HepG2 (cell line): ENCODE results near the gene SERINC4. TPM values are rescaled to one million over a fixed set of nuclear protein-coding genes. Genes with fewer than 3 reads are reported as not detected.
A peak's percentile ranks its signal among the peaks of the same experiment; 100 is the strongest.

Source experiments
- AGO1 ChIP-seq: fragments of 200-400 bp; formaldehyde crosslinking; IDR thresholded peaks from 2 replicates; pipeline ENCODE4 v1.6.1; 2017; ENCODE audit warnings: mild to moderate bottlenecking, low read depth, low read length, moderate library complexity; ENCODE audit not compliant: poor library complexity, severe bottlenecking
- NR2F6 ChIP-seq, 2 experiments: IDR thresholded peaks; 2 replicates each; pipeline ENCODE4 v1.6.1; 2016; ENCODE audit warnings: antibody characterized with exemption in 1 of 2, mild to moderate bottlenecking in 1 of 2
- POLR2G ChIP-seq: fragments of 200-400 bp; formaldehyde crosslinking; IDR thresholded peaks from 2 replicates; pipeline ENCODE4 v1.6.1; 2018; ENCODE audit warnings: mild to moderate bottlenecking, low read depth, low read length, moderate library complexity
- PPARG ChIP-seq: conservative IDR thresholded peaks from 2 replicates; pipeline ENCODE4 v1.6.1; 2016; ENCODE audit warnings: missing biosample characterization, missing genetic modification reagents
- RAD21 ChIP-seq: fragments of 450-650 bp; formaldehyde crosslinking; IDR thresholded peaks from 2 replicates; pipeline ENCODE4 v1.5.0; 2020; ENCODE audit warnings: mild to moderate bottlenecking
- SMARCC2 ChIP-seq: fragments of 450-650 bp; IDR thresholded peaks from 2 replicates; pipeline ENCODE4 v1.6.1; 2017; ENCODE audit warnings: antibody characterized with exemption, mild to moderate bottlenecking
- TAF15 ChIP-seq: fragments of 200-400 bp; formaldehyde crosslinking; IDR thresholded peaks from one replicate; pipeline ENCODE4 v1.6.1; 2018; ENCODE audit warnings: mild to moderate bottlenecking, low read depth, low read length; ENCODE audit not compliant: poor library complexity, severe bottlenecking
- ZMYM2 ChIP-seq: sonication (generic); formaldehyde crosslinking; IDR thresholded peaks from 2 replicates; pipeline ENCODE4 v1.8.0; 2022; ENCODE audit warnings: mild to moderate bottlenecking, missing genetic modification reagents
- ZNF296 ChIP-seq: sonication (generic); formaldehyde crosslinking; conservative IDR thresholded peaks from 2 replicates; pipeline ENCODE4 v1.5.0; 2020; ENCODE audit warnings: mild to moderate bottlenecking, missing genetic modification reagents
- ZNF460 ChIP-seq: sonication (generic); formaldehyde crosslinking; IDR thresholded peaks from 2 replicates; pipeline ENCODE4 v1.5.1; 2020; ENCODE audit warnings: missing genetic modification reagents, mild to moderate bottlenecking, borderline replicate concordance
- ZNF569 ChIP-seq: sonication (generic); formaldehyde crosslinking; IDR thresholded peaks from 2 replicates; pipeline ENCODE4 v1.5.0; 2020; ENCODE audit warnings: mild to moderate bottlenecking, missing genetic modification reagents, moderate library complexity, borderline replicate concordance
- ZSCAN29 ChIP-seq: sonication (generic); formaldehyde crosslinking; conservative IDR thresholded peaks from 2 replicates; pipeline ENCODE4 v1.4.0; 2020; ENCODE audit warnings: mild to moderate bottlenecking, missing genetic modification reagents
- polyA plus RNA-seq, 8 experiments: library from polyadenylated mRNA; depleted of rRNA in 3 of 8; stranded (reverse) in 7 of 8; unstranded in 1 of 8; fragments of >200 nt; fragmentation: Illumina TruSeq in 4 of 8; extraction: Trizol in 4 of 8; gene quantifications; 2 replicates each; pipeline versions ENCODE4 v1.2.1 to v1.2.3, GENCODE V29; 2011 to 2016; ENCODE audit warnings: low read depth in 4 of 8, missing spikeins in 1 of 8, mixed read lengths in 1 of 8; ENCODE audit not compliant: insufficient read depth in 1 of 8
- total RNA-seq, 5 experiments: library from RNA; depleted of rRNA; stranded (reverse); fragments of >200 nt; fragmentation: Illumina TruSeq; extraction: Trizol; gene quantifications; 2 replicates each; pipeline ENCODE4 v1.2.3, GENCODE V29; 2016; ENCODE audit warnings: low read depth in 1 of 5
- TF ChIP-seq, protein P1 (sequence below): sonication (generic); formaldehyde crosslinking; IDR thresholded peaks from 2 replicates; pipeline ENCODE4 v1.4.0; 2020; ENCODE audit warnings: missing genetic modification reagents, borderline replicate concordance
- TF ChIP-seq, protein P2 (sequence below): sonication (generic); formaldehyde crosslinking; IDR thresholded peaks from 2 replicates; pipeline ENCODE4 v1.5.0; 2020; ENCODE audit warnings: mild to moderate bottlenecking, missing genetic modification reagents
- TF ChIP-seq, protein P3 (sequence below): fragments of 450-650 bp; IDR thresholded peaks from 2 replicates; pipeline ENCODE4 v1.6.1; 2016
- TF ChIP-seq, protein P4 (sequence below): sonication (generic); formaldehyde crosslinking; IDR thresholded peaks from 2 replicates; pipeline ENCODE4 v1.8.1; 2023; ENCODE audit warnings: mild to moderate bottlenecking, missing genetic modification reagents
- TF ChIP-seq, protein P5 (sequence below): sonication (generic); formaldehyde crosslinking; IDR thresholded peaks from 2 replicates; pipeline ENCODE4 v1.4.0; 2020; ENCODE audit warnings: missing genetic modification reagents

SERINC4 gene
- total and polyA plus RNA-seq, 2 of the 13 experiments (the other 11 are each of a cell fraction or from before 2014, with no cell fraction given) = not detected

DNA sequence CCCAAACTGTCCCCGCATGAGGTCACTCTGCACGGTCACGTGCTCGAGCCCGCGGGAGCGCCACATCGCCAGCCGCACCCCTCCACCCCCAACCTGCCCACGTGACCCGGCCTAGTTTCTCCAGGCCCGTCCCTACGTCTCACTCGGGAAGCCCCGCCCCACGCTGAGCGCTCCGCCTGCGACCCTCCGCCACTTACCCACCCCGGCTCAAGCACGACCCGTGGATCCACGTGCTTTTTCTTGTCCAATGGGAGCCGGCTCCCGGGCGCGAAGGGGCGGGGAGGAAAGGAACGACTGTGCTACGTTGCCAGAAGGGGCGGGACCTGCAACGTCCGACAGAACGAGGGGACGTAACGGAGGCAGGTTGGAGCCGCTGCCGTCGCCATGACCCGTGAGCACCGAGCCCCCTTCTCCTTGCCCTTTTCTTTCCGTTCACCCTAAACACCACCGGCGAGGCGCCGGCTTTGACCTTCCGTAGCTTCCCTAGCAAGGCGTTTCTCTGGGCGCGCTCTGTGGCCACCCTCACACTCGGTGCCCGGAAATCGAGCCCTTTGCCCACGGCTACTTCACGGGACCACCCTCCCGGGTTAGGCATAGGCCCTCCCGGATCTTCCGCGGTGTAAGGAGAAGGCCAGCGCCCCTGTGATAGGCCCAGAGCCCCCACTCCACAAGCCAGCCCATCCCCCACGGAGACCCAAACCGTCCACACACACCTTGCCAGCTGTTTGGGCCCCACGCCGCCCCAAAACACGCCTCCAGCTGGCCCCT lies 7.8 kb downstream of the SERINC4 start, which contains the start of gene SERF2 (continued):
- TF ChIP-seq TAF15 (no peak), ZSCAN29 (CRISPR knock-in tag) (no peak), ZNF569 (no peak), ZNF296 (no peak), AGO1 (peak; percentile 54), NR2F6 (IDR thresholded peaks at IDR 0.05) (no peak), NR2F6 (CRISPR knock-in tag; IDR thresholded peaks at IDR 0.05) (peak; percentile 24; the same call in 1 of the 2 replicates), RAD21 (CRISPR knock-in tag) (no peak; the same call in 1 of the 2 replicates), POLR2G (peak; percentile 95), ZNF460 (CRISPR knock-in tag) (no peak), ZMYM2 (CRISPR knock-in tag) (no peak), PPARG (CRISPR knock-in tag) (0 out of 2 replicates have a peak, but pooled peaks have one; percentile 34), SMARCC2 (no peak)
- TF ChIP-seq, protein P1, sequence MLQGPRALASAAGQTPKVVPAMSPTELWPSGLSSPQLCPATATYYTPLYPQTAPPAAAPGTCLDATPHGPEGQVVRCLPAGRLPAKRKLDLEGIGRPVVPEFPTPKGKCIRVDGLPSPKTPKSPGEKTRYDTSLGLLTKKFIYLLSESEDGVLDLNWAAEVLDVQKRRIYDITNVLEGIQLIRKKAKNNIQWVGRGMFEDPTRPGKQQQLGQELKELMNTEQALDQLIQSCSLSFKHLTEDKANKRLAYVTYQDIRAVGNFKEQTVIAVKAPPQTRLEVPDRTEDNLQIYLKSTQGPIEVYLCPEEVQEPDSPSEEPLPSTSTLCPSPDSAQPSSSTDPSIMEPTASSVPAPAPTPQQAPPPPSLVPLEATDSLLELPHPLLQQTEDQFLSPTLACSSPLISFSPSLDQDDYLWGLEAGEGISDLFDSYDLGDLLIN (CRISPR knock-in tag) = peak; percentile 35; the same call in 1 of the 2 replicates
- TF ChIP-seq, protein P2, sequence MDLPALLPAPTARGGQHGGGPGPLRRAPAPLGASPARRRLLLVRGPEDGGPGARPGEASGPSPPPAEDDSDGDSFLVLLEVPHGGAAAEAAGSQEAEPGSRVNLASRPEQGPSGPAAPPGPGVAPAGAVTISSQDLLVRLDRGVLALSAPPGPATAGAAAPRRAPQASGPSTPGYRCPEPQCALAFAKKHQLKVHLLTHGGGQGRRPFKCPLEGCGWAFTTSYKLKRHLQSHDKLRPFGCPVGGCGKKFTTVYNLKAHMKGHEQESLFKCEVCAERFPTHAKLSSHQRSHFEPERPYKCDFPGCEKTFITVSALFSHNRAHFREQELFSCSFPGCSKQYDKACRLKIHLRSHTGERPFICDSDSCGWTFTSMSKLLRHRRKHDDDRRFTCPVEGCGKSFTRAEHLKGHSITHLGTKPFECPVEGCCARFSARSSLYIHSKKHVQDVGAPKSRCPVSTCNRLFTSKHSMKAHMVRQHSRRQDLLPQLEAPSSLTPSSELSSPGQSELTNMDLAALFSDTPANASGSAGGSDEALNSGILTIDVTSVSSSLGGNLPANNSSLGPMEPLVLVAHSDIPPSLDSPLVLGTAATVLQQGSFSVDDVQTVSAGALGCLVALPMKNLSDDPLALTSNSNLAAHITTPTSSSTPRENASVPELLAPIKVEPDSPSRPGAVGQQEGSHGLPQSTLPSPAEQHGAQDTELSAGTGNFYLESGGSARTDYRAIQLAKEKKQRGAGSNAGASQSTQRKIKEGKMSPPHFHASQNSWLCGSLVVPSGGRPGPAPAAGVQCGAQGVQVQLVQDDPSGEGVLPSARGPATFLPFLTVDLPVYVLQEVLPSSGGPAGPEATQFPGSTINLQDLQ (CRISPR knock-in tag) = no peak
- TF ChIP-seq, protein P3, sequence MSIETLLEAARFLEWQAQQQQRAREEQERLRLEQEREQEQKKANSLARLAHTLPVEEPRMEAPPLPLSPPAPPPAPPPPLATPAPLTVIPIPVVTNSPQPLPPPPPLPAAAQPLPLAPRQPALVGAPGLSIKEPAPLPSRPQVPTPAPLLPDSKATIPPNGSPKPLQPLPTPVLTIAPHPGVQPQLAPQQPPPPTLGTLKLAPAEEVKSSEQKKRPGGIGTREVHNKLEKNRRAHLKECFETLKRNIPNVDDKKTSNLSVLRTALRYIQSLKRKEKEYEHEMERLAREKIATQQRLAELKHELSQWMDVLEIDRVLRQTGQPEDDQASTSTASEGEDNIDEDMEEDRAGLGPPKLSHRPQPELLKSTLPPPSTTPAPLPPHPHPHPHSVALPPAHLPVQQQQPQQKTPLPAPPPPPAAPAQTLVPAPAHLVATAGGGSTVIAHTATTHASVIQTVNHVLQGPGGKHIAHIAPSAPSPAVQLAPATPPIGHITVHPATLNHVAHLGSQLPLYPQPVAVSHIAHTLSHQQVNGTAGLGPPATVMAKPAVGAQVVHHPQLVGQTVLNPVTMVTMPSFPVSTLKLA = peak; percentile 99
- TF ChIP-seq, protein P4, sequence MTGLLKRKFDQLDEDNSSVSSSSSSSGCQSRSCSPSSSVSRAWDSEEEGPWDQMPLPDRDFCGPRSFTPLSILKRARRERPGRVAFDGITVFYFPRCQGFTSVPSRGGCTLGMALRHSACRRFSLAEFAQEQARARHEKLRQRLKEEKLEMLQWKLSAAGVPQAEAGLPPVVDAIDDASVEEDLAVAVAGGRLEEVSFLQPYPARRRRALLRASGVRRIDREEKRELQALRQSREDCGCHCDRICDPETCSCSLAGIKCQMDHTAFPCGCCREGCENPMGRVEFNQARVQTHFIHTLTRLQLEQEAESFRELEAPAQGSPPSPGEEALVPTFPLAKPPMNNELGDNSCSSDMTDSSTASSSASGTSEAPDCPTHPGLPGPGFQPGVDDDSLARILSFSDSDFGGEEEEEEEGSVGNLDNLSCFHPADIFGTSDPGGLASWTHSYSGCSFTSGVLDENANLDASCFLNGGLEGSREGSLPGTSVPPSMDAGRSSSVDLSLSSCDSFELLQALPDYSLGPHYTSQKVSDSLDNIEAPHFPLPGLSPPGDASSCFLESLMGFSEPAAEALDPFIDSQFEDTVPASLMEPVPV = peak; percentile 48
- TF ChIP-seq, protein P5, sequence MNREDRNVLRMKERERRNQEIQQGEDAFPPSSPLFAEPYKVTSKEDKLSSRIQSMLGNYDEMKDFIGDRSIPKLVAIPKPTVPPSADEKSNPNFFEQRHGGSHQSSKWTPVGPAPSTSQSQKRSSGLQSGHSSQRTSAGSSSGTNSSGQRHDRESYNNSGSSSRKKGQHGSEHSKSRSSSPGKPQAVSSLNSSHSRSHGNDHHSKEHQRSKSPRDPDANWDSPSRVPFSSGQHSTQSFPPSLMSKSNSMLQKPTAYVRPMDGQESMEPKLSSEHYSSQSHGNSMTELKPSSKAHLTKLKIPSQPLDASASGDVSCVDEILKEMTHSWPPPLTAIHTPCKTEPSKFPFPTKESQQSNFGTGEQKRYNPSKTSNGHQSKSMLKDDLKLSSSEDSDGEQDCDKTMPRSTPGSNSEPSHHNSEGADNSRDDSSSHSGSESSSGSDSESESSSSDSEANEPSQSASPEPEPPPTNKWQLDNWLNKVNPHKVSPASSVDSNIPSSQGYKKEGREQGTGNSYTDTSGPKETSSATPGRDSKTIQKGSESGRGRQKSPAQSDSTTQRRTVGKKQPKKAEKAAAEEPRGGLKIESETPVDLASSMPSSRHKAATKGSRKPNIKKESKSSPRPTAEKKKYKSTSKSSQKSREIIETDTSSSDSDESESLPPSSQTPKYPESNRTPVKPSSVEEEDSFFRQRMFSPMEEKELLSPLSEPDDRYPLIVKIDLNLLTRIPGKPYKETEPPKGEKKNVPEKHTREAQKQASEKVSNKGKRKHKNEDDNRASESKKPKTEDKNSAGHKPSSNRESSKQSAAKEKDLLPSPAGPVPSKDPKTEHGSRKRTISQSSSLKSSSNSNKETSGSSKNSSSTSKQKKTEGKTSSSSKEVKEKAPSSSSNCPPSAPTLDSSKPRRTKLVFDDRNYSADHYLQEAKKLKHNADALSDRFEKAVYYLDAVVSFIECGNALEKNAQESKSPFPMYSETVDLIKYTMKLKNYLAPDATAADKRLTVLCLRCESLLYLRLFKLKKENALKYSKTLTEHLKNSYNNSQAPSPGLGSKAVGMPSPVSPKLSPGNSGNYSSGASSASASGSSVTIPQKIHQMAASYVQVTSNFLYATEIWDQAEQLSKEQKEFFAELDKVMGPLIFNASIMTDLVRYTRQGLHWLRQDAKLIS = peak; percentile 33; the same call in 1 of the 2 replicates
